GM12878 (cell line): ENCODE results near the gene XDH. TPM values are rescaled to one million over a fixed set of nuclear protein-coding genes. Genes with fewer than 3 reads are reported as not detected.

Experiments used
- ATAC-seq: fragments of 200-7000 bp; cut with Tn5 transposase; 3 replicates; pipeline ENCODE4 v1.9.1; 2020; ENCODE audit warnings: mild to moderate bottlenecking, moderate library complexity
- BruUV-seq: library from RNA; stranded (reverse); fragments of 400-500 nt; replicated peaks from 2 replicates; lab custom pipeline; 2021; lab: Mats Ljungman, UMichigan
- CTCF ChIA-PET: fragments of 300-600 bp; sonication (Branson Sonifier 250); formaldehyde crosslinking; extraction: SDS; loops from one replicate; lab custom pipeline; 2021; ENCODE audit warnings: inconsistent platforms; lab: Yijun Ruan, JAX
- POLR2A ChIA-PET: fragments of 350-600 bp; formaldehyde crosslinking; extraction: SDS; loops from one replicate; lab custom pipeline; 2021; ENCODE audit warnings: inconsistent platforms; lab: Charles Lee
- RAD21 ChIA-PET: fragments of 300-600 bp; sonication (Branson Sonifier 250); formaldehyde crosslinking; loops from one replicate; lab custom pipeline; 2023; ENCODE audit warnings: antibody characterized with exemption; ENCODE audit not compliant: unreplicated experiment; lab: Charles Lee
- SMC1A ChIA-PET: fragments of 300-600 bp; sonication (Branson Sonifier 250); formaldehyde crosslinking; loops from one replicate; lab custom pipeline; 2023; ENCODE audit not compliant: unreplicated experiment, uncharacterized antibody; lab: Charles Lee
- DNase-seq: peaks from one replicate; pipeline ENCODE4 v3.0.0-alpha.2; 2011; ENCODE audit warnings: low read depth, low spot score
- FAIRE-seq: peaks from 3 replicates; lab custom pipeline; 2011; peaks lifted over from hg19 to GRCh38; lab: Jason Lieb, UNC
- H2AFZ ChIP-seq: 2 replicates; pipeline ENCODE4 v1.6.0; 2011; ENCODE audit warnings: low read depth, low read length, control low read depth; ENCODE audit not compliant: control insufficient read depth
- H3K27ac ChIP-seq: 2 replicates; pipeline ENCODE4 v1.5.1; 2011; ENCODE audit warnings: control low read depth; ENCODE audit not compliant: control insufficient read depth, insufficient read depth
- H3K27me3 ChIP-seq, 2 experiments: replicated peaks in 1 of 2; 2 replicates each; pipeline versions ENCODE4 v1.6.0 to v1.6.1; 2011; ENCODE audit warnings: low read length in 1 of 2; ENCODE audit not compliant: control insufficient read depth in 2 of 2, insufficient read depth in 2 of 2
- H3K36me3 ChIP-seq, 2 experiments: 2 replicates each; pipeline ENCODE4 v1.5.1; 2011; ENCODE audit warnings: low read length in 1 of 2; ENCODE audit not compliant: control insufficient read depth in 2 of 2, insufficient read depth in 2 of 2
- H3K4me1 ChIP-seq: 2 replicates; pipeline ENCODE4 v1.6.1; 2011; ENCODE audit warnings: mild to moderate bottlenecking, low read length, moderate library complexity, mixed read lengths; ENCODE audit not compliant: control insufficient read depth, insufficient read depth
- H3K4me2 ChIP-seq: 2 replicates; pipeline ENCODE4 v1.6.0; 2011; ENCODE audit warnings: control low read depth; ENCODE audit not compliant: control insufficient read depth, insufficient read depth
- H3K4me3 ChIP-seq: fragments of 200-600 bp; sonication (generic); 2 replicates; pipeline ENCODE4 v1.5.1; 2016
- H3K79me2 ChIP-seq: 2 replicates; pipeline ENCODE4 v1.6.0; 2011; ENCODE audit warnings: low read length; ENCODE audit not compliant: control insufficient read depth, insufficient read depth
- H3K9ac ChIP-seq: 2 replicates; pipeline ENCODE4 v1.8.0; 2011; ENCODE audit warnings: low read length, control low read depth, mixed read lengths; ENCODE audit not compliant: control insufficient read depth, insufficient read depth
- H3K9me3 ChIP-seq: replicated peaks from 3 replicates; pipeline ENCODE4 v1.5.1; 2011; ENCODE audit warnings: mild to moderate bottlenecking, low read length; ENCODE audit not compliant: control insufficient read depth, insufficient read depth
- H4K20me1 ChIP-seq: 2 replicates; pipeline ENCODE4 v1.6.0; 2011; ENCODE audit not compliant: control insufficient read depth, insufficient read depth
- ATF3 ChIP-seq: IDR thresholded peaks from 2 replicates; pipeline ENCODE4 v1.6.1; 2011; ENCODE audit warnings: low read depth, mild to moderate bottlenecking, low read length, moderate library complexity, borderline replicate concordance; ENCODE audit errors: extremely low read depth
- CBFB ChIP-seq: IDR thresholded peaks from 2 replicates; pipeline ENCODE4 v1.6.1; 2016; ENCODE audit warnings: antibody characterized with exemption, low read depth
- CBX5 ChIP-seq: sonication (generic); IDR thresholded peaks from 2 replicates; pipeline ENCODE4 v1.6.1; 2016; ENCODE audit warnings: low read depth, moderate library complexity, mild to moderate bottlenecking, inconsistent platforms
- GATAD2B ChIP-seq: fragments of 450-650 bp; conservative IDR thresholded peaks from 2 replicates; pipeline ENCODE4 v1.6.1; 2017; ENCODE audit warnings: low read depth, mild to moderate bottlenecking, moderate library complexity
- HCFC1 ChIP-seq: fragments of 150-350 bp; IDR thresholded peaks from 2 replicates; pipeline ENCODE4 v1.6.1; 2014; ENCODE audit warnings: low read length
- JUND ChIP-seq: IDR thresholded peaks from 2 replicates; pipeline ENCODE4 v1.6.1; 2012; ENCODE audit warnings: low read depth, mild to moderate bottlenecking, low read length, improper control_type of control experiment, moderate library complexity
- NFIC ChIP-seq: IDR thresholded peaks from 2 replicates; pipeline ENCODE4 v1.6.1; 2012; ENCODE audit warnings: low read depth, mild to moderate bottlenecking, inconsistent platforms, low read length, moderate library complexity
- NR2C2 ChIP-seq: IDR thresholded peaks from 2 replicates; pipeline ENCODE4 v1.6.1; 2011; ENCODE audit warnings: borderline replicate concordance, low read depth; ENCODE audit not compliant: control insufficient read depth, insufficient read length
- RAD21 ChIP-seq: IDR thresholded peaks from 2 replicates; pipeline ENCODE4 v1.6.1; 2011; ENCODE audit warnings: mild to moderate bottlenecking, low read depth, low read length, moderate library complexity; ENCODE audit not compliant: insufficient read depth
- RAD51 ChIP-seq: fragments of 450-650 bp; IDR thresholded peaks from 2 replicates; pipeline ENCODE4 v1.6.1; 2016; ENCODE audit warnings: moderate library complexity, mild to moderate bottlenecking, inconsistent platforms
- RBBP5 ChIP-seq: fragments of 200-600 bp; sonication (generic); conservative IDR thresholded peaks from 2 replicates; pipeline ENCODE4 v1.6.1; 2016
- STAT1 ChIP-seq: fragments of 450-650 bp; conservative IDR thresholded peaks from 2 replicates; pipeline ENCODE4 v1.6.1; 2014; ENCODE audit warnings: antibody characterized with exemption, mild to moderate bottlenecking
- SUPT20H ChIP-seq: IDR thresholded peaks from 2 replicates; pipeline ENCODE4 v1.6.1; 2011; ENCODE audit warnings: low read depth, mild to moderate bottlenecking, low read length, moderate library complexity, borderline replicate concordance; ENCODE audit not compliant: control insufficient read depth
- TAF1 ChIP-seq: IDR thresholded peaks from 2 replicates; pipeline ENCODE4 v1.6.1; 2011; ENCODE audit warnings: mild to moderate bottlenecking, low read depth, low read length, borderline replicate concordance
- TBL1XR1 ChIP-seq: IDR thresholded peaks from 2 replicates; pipeline ENCODE4 v1.6.1; 2012; ENCODE audit warnings: low read depth, low read length, improper control_type of control experiment
- YY1 ChIP-seq: IDR thresholded peaks from 2 replicates; pipeline ENCODE4 v1.6.1; 2011; ENCODE audit warnings: low read depth, mild to moderate bottlenecking, low read length
- ZBTB4 ChIP-seq: fragments of 450-650 bp; formaldehyde crosslinking; IDR thresholded peaks from 2 replicates; pipeline ENCODE4 v1.4.0; 2022; ENCODE audit warnings: mild to moderate bottlenecking, moderate library complexity
- whole genome bisulfite sequencing: methylation state at CpG from one replicate; pipeline ENCODE4 v1.1.6; 2016; ENCODE audit warnings: low lambda C conversion rate; ENCODE audit not compliant: insufficient replicate concordance, insufficient coverage; ENCODE audit errors: missing lambda C conversion rate; 5-methylcytosine and 5-hydroxymethylcytosine counted together
- in situ Hi-C: fragments of 300-500 bp; cut with MboI; formaldehyde crosslinking; loops from 9 replicates; pipeline ENCODE4 v1.14.3; 2018; ENCODE audit warnings: mixed read lengths
- intact Hi-C: fragments of 100-400 bp; cut with micrococcal nuclease; formaldehyde crosslinking; loops from one replicate; pipeline ENCODE4 v1.14.2; 2022; ENCODE audit not compliant: unreplicated experiment
- polyA plus RNA-seq, 11 experiments: library from polyadenylated mRNA; depleted of rRNA in 4 of 11; unstranded in 6 of 11; stranded (reverse) in 5 of 11; fragments of >200 nt; fragmentation: Nextera tagmentation in 4 of 11; fragmentation: Illumina TruSeq in 1 of 11; extraction: Ambion mirVana in 4 of 11; extraction: Trizol in 1 of 11; gene quantifications; 1 replicate in 1 of 11; 2 replicates in 10 of 11; pipeline versions ENCODE4 v1.2.1 to v1.2.3, GENCODE V29; 2011 to 2016; ENCODE audit warnings: inconsistent platforms in 2 of 11, missing spikeins in 2 of 11, low read depth in 1 of 11
- total RNA-seq, 4 experiments: library from RNA; depleted of rRNA in 3 of 4; stranded (reverse); fragments of >200 nt in 3 of 4; fragmentation: Illumina TruSeq in 1 of 4; extraction: Trizol in 1 of 4; gene quantifications; 2 replicates each; pipeline versions ENCODE4 v1.2.1 to v1.2.3, GENCODE V29; 2013 to 2021

The XDH gene
- total and polyA plus RNA-seq, 10 of the 15 experiments (the other 5 are each of a cell fraction or from before 2014, with no cell fraction given) = 0.01 TPM; not detected in 9

GRCh38 chr2:31426096-31426495 is 11.6 kb upstream of the XDH start:
- ChIA-PET SMC1A (interaction anchor here (2.0 kb wide), 1 partner anchor 10 kb away, joined by 5 read pairs; no protein-coding TSS in a partner anchor), POLR2A (no interaction called here), RAD21 (no interaction called here), CTCF (no interaction called here)
- no peak overlapping the region for H3K27ac ChIP-seq
- 72% methylated on average over 8 of the region's 8 CpGs for WGBS
- H2AFZ ChIP-seq = no peak overlapping the region
- no peak overlapping the region for H3K9ac ChIP-seq
- TF ChIP-seq RAD51 = no peak
- TF ChIP-seq TAF1 = no peak
- TF ChIP-seq STAT1 = no peak
- TF ChIP-seq NR2C2 = no peak
- TF ChIP-seq ATF3 = no peak
- TF ChIP-seq GATAD2B = no peak
- no peak for TF ChIP-seq YY1
- TF ChIP-seq RBBP5 = no peak
- TF ChIP-seq CBX5 = no peak
- TF ChIP-seq CBFB = no peak
- no peak for TF ChIP-seq JUND
- TF ChIP-seq SUPT20H = no peak
- no peak for TF ChIP-seq ZBTB4 (CRISPR knock-in tag)
- no peak for TF ChIP-seq HCFC1
- TF ChIP-seq RAD21 = no peak
- no peak for TF ChIP-seq TBL1XR1
- no peak for TF ChIP-seq NFIC
- FAIRE-seq (no peak), ATAC-seq (no peak), DNase-seq (no peak)
- no peaks in the 10 kb centered on the region for H3K79me2 ChIP-seq
- no peaks in the 10 kb centered on the region for H3K4me1 ChIP-seq
- no peaks in the 10 kb centered on the region for H3K36me3 ChIP-seq
- intact Hi-C loops (no loop called here), in situ Hi-C loops (no loop called here)
- H3K27me3 ChIP-seq = no peaks in the 10 kb centered on the region
- H3K4me3 ChIP-seq = no peak overlapping the region
- no peaks in the 10 kb centered on the region for H3K9me3 ChIP-seq
- BruUV-seq = no TSS peak
- H3K4me2 ChIP-seq = no peak overlapping the region
- H4K20me1 ChIP-seq = no peaks in the 10 kb centered on the region
